K562 (cell line): ENCODE data around the gene MYO3B. TPM values are rescaled to one million over a fixed set of nuclear protein-coding genes. Genes with fewer than 3 reads are reported as not detected.

Source experiments
- ATAC-seq: fragments of 200-7000 bp; cut with Tn5 transposase; 3 replicates; pipeline ENCODE4 v1.9.1; 2020; ENCODE audit warnings: moderate library complexity
- BruUV-seq: library from RNA; stranded (reverse); fragments of 400-500 nt; replicated peaks from 2 replicates; lab custom pipeline; 2021; lab: Mats Ljungman, UMichigan
- CTCF ChIA-PET: fragments of 300-600 bp; formaldehyde crosslinking; extraction: SDS; loops from one replicate; lab custom pipeline; 2021; ENCODE audit warnings: low intra/inter-chr PET ratio; lab: Yijun Ruan, JAX
- POLR2A ChIA-PET: fragments of 300-600, 350-650 bp; sonication (Branson Sonifier 250); formaldehyde crosslinking; extraction: SDS; loops from one replicate; lab custom pipeline; 2021; ENCODE audit warnings: antibody characterized with exemption, inconsistent platforms; lab: Yijun Ruan, JAX
- DNase-seq, 4 experiments: peaks; one replicate each; pipeline versions ENCODE4 v3.0.0 to v3.0.0-alpha.2; 2011 to 2018; ENCODE audit warnings: low spot score in 3 of 4, mixed read lengths in 3 of 4; ENCODE audit errors: extremely low read depth in 1 of 4
- FAIRE-seq: peaks from 2 replicates; lab custom pipeline; 2011; peaks lifted over from hg19 to GRCh38; lab: Jason Lieb, UNC
- H2AFZ ChIP-seq: 2 replicates; pipeline ENCODE4 v1.6.0; 2011; ENCODE audit warnings: low read depth, low read length, control low read depth, inconsistent platforms
- H3K27ac ChIP-seq: fragments of 200-600 bp; 3 replicates; pipeline ENCODE4 v1.8.0; 2011; ENCODE audit warnings: low read depth, mild to moderate bottlenecking, control low read depth, inconsistent platforms, low read length, moderate library complexity, mixed read lengths; ENCODE audit errors: extremely low read depth
- H3K27me3 ChIP-seq, 2 experiments: fragments of 300-600 bp in 1 of 2; 2 replicates in 1 of 2; 3 replicates in 1 of 2; pipeline versions ENCODE4 v1.6.0 to v1.8.0; 2011; ENCODE audit warnings: inconsistent platforms in 2 of 2, low read length in 2 of 2, mild to moderate bottlenecking in 1 of 2, mixed read lengths in 1 of 2, moderate library complexity in 1 of 2; ENCODE audit not compliant: control insufficient read depth in 2 of 2, insufficient read depth in 2 of 2
- H3K36me3 ChIP-seq: fragments of 300-600 bp; 3 replicates; pipeline ENCODE4 v1.8.0; 2011; ENCODE audit warnings: mild to moderate bottlenecking, low read length, inconsistent platforms; ENCODE audit not compliant: control insufficient read depth, insufficient read depth
- H3K4me1 ChIP-seq, 2 experiments: fragments of 200-600 bp in 1 of 2; replicated peaks in 1 of 2; 2 replicates in 1 of 2; 3 replicates in 1 of 2; pipeline versions ENCODE4 v1.5.1 to v1.8.0; 2011; ENCODE audit warnings: inconsistent platforms in 2 of 2, low read length in 2 of 2, mild to moderate bottlenecking in 1 of 2, mixed read lengths in 1 of 2, moderate library complexity in 1 of 2; ENCODE audit not compliant: control insufficient read depth in 2 of 2, insufficient read depth in 2 of 2
- H3K4me2 ChIP-seq: 2 replicates; pipeline ENCODE4 v1.6.1; 2011; ENCODE audit warnings: low read length, control low read depth, inconsistent platforms, mixed read lengths; ENCODE audit not compliant: insufficient read depth
- H3K4me3 ChIP-seq: fragments of 200-600 bp; sonication (generic), shearing (Covaris generic); 2 replicates; pipeline ENCODE4 v1.5.1; 2016; ENCODE audit warnings: control low read depth, inconsistent platforms
- H3K79me2 ChIP-seq: fragments of 200-600 bp; 3 replicates; pipeline ENCODE4 v1.8.0; 2011; ENCODE audit warnings: low read length, inconsistent platforms; ENCODE audit not compliant: control insufficient read depth, insufficient read depth
- H3K9ac ChIP-seq, 2 experiments: 2 replicates each; pipeline versions ENCODE4 v1.6.0 to v1.6.1; 2011; ENCODE audit warnings: low read depth in 2 of 2, low read length in 2 of 2, control low read depth in 1 of 2, inconsistent platforms in 1 of 2, mild to moderate bottlenecking in 1 of 2, mixed read lengths in 1 of 2; ENCODE audit not compliant: insufficient read depth in 1 of 2
- H3K9me1 ChIP-seq: one replicate; pipeline ENCODE4 v1.6.0; 2011; ENCODE audit warnings: inconsistent platforms, mild to moderate bottlenecking, low read length, moderate library complexity; ENCODE audit not compliant: control insufficient read depth, insufficient read depth
- H3K9me3 ChIP-seq: replicated peaks from 2 replicates; pipeline ENCODE4 v1.5.1; 2011; ENCODE audit warnings: low read depth, low read length, inconsistent platforms; ENCODE audit not compliant: control insufficient read depth, insufficient read depth
- H4K20me1 ChIP-seq: replicated peaks from 2 replicates; pipeline ENCODE4 v1.6.1; 2011; ENCODE audit warnings: low read length, inconsistent platforms, mixed read lengths; ENCODE audit not compliant: control insufficient read depth, insufficient read depth
- FOXJ2 ChIP-seq: fragments of 200-800 bp; sonication (Bioruptor generic); IDR thresholded peaks from 2 replicates; pipeline ENCODE4 v1.6.1; 2016; ENCODE audit warnings: missing genetic modification characterization, missing compliant biosample characterization
- HMG20B ChIP-seq: fragments of 250-450 bp; sonication (Bioruptor Pico); IDR thresholded peaks from 2 replicates; pipeline ENCODE4 v1.5.0; 2021; ENCODE audit warnings: mild to moderate bottlenecking
- PHF8 ChIP-seq: fragments of 200-600 bp; sonication (generic); IDR thresholded peaks from 2 replicates; pipeline ENCODE4 v1.6.1; 2012; ENCODE audit warnings: mixed run types, mild to moderate bottlenecking, inconsistent platforms, low read length, moderate library complexity, borderline replicate concordance
- ZFX ChIP-seq: sonication (generic); formaldehyde crosslinking; IDR thresholded peaks from 2 replicates; pipeline ENCODE4 v1.8.0; 2022; ENCODE audit warnings: mild to moderate bottlenecking, missing genetic modification reagents, moderate library complexity
- ZNF449 ChIP-seq: fragments of 250-450 bp; sonication (Bioruptor Pico); IDR thresholded peaks from 2 replicates; pipeline ENCODE4 v1.8.0; 2022; ENCODE audit warnings: moderate library complexity, mild to moderate bottlenecking, inconsistent platforms
- WGBS: fragments of 100-300 bp; shearing (Covaris generic); methylation state at CpG from one replicate; pipeline ENCODE4 v1.1.6; 2016; ENCODE audit warnings: low coverage, mixed read lengths; ENCODE audit not compliant: insufficient coverage; ENCODE audit errors: missing lambda C conversion rate; 5-methylcytosine and 5-hydroxymethylcytosine counted together
- in situ Hi-C: fragments of 300-500 bp; cut with MboI; formaldehyde crosslinking; loops from 4 replicates; pipeline ENCODE4 v1.15.0; 2018; ENCODE audit warnings: inconsistent platforms, mixed read lengths
- intact Hi-C: fragments of 100-400 bp; cut with micrococcal nuclease; formaldehyde crosslinking; loops from 2 replicates; pipeline ENCODE4 v1.14.2; 2022
- polyA plus RNA-seq, 8 experiments: library from polyadenylated mRNA; depleted of rRNA in 4 of 8; stranded (reverse) in 5 of 8; unstranded in 3 of 8; fragments of >200 nt; fragmentation: Nextera tagmentation in 2 of 8; fragmentation: Illumina TruSeq in 1 of 8; extraction: Ambion mirVana in 2 of 8; extraction: Trizol in 1 of 8; gene quantifications; 2 replicates each; pipeline versions ENCODE4 v1.2.1 to v1.2.3, GENCODE V29; 2011 to 2014; ENCODE audit warnings: inconsistent platforms in 1 of 8, missing spikeins in 1 of 8
- total RNA-seq, 7 experiments: library from RNA; depleted of rRNA in 6 of 7; stranded (reverse); fragments of >200 nt in 6 of 7; fragmentation: Illumina TruSeq in 2 of 7; extraction: Trizol in 2 of 7; gene quantifications; 2 replicates each; pipeline versions ENCODE4 v1.2.1 to v1.2.3, GENCODE V29; 2011 to 2021; ENCODE audit warnings: low replicate concordance in 1 of 7
- TF ChIP-seq, protein P1 (sequence below): IDR thresholded peaks from 2 replicates; pipeline ENCODE4 v1.6.1; 2016; ENCODE audit warnings: missing genetic modification characterization, missing compliant biosample characterization

The MYO3B gene
- total and polyA plus RNA-seq, 9 of the 15 experiments (the other 6 are each of a cell fraction or from before 2014, with no cell fraction given): 2.7 to 6.5 (median 3.6) TPM

DNA sequence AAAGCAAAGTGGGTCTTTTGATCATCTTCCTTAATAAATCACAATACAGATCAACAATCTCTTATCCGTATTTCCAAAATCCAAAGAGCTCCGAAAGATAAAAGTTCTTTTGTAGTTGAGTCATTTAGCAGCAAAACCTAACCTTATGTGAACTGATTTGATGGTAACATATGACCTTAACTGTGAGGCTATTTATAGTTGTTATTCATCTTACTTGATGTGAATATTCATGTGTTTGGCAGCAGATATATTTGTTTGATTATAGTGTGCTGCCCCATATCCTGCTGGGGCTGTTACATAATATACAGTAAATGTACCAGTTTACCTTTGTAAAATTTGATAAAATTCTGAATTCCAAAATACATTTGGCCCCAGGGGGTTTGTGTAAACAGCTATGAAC lies 158.5 kb downstream of the MYO3B start:
- H3K9me3 ChIP-seq: no peaks in the 10 kb centered on the region
- H2AFZ ChIP-seq: no peak overlapping the region
- no peak overlapping the region for H3K4me3 ChIP-seq
- ChIA-PET CTCF (no interaction called here), POLR2A (interaction anchor here (0.7 kb wide), 1 partner anchor 56 kb away, joined by 3 read pairs; no protein-coding TSS in a partner anchor)
- intact Hi-C loops (no loop called here), in situ Hi-C loops (no loop called here)
- no peak overlapping the region for H3K9ac ChIP-seq
- peaks cover 0 to 14% of the 10 kb centered on the region in 2 experiments; a peak in 4 of 5 replicates for H3K4me1 ChIP-seq
- H3K27ac ChIP-seq: no peak overlapping the region
- BruUV-seq: no TSS peak
- 68% methylated on average over 2 of the region's 2 CpGs for WGBS
- ATAC-seq (no peak), DNase-seq (no peak), FAIRE-seq (no peak)
- no peaks in the 10 kb centered on the region for H3K36me3 ChIP-seq
- no peaks in the 10 kb centered on the region for H3K79me2 ChIP-seq
- no peak overlapping the region for H3K4me2 ChIP-seq
- no peaks in the 10 kb centered on the region for H3K9me1 ChIP-seq
- H3K27me3 ChIP-seq: no peaks in the 10 kb centered on the region
- TF ChIP-seq, protein P1, sequence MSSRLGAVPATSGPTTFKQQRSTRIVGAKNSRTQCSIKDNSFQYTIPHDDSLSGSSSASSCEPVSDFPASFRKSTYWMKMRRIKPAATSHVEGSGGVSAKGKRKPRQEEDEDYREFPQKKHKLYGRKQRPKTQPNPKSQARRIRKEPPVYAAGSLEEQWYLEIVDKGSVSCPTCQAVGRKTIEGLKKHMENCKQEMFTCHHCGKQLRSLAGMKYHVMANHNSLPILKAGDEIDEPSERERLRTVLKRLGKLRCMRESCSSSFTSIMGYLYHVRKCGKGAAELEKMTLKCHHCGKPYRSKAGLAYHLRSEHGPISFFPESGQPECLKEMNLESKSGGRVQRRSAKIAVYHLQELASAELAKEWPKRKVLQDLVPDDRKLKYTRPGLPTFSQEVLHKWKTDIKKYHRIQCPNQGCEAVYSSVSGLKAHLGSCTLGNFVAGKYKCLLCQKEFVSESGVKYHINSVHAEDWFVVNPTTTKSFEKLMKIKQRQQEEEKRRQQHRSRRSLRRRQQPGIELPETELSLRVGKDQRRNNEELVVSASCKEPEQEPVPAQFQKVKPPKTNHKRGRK (tag): no peak
- no peak for TF ChIP-seq ZFX (CRISPR knock-in tag)
- TF ChIP-seq ZNF449 (CRISPR knock-in tag): no peak
- TF ChIP-seq FOXJ2 (tag): no peak
- TF ChIP-seq HMG20B (CRISPR knock-in tag): no peak
- TF ChIP-seq PHF8: no peak
- H4K20me1 ChIP-seq: no peaks in the 10 kb centered on the region
